ENCODE measurements around the gene PITX3.

PITX3 gene

DNA sequence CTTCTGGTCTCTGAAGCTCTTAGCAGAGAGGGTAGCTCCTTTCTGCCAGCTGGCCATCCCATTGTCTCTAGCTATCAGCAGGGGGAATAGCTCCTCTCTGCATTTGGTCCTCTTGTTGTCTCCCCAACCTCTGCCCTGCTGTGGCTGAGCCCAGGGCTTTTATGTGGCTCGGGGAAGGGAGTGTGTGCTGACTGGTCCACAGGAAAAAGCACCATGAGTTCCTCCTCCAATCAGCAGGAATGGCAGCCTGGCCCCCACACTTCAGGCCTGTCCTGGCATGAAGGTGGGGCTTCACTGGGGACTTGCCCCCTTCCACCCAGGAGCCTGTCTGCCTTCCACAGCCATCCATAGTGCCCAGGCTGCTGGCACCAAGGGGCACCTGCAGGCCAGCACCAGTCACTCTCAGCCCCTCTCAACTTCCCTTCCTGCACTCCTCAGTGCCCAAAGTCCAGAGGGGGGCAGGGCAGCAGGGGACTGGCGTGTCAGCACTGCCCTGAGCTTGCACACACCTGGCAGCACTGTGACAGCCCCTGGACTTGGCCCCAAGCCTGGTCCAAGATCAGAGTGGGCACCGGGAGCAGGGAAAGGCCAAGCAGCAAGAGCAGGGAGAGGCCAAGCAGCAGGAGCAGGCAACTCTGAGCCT, 52.9 kb downstream of the PITX3 start:
- in situ Hi-C loops (cut with MboI; ENCODE audit: low sequenced_read_pairs), result no loop called here

DNA sequence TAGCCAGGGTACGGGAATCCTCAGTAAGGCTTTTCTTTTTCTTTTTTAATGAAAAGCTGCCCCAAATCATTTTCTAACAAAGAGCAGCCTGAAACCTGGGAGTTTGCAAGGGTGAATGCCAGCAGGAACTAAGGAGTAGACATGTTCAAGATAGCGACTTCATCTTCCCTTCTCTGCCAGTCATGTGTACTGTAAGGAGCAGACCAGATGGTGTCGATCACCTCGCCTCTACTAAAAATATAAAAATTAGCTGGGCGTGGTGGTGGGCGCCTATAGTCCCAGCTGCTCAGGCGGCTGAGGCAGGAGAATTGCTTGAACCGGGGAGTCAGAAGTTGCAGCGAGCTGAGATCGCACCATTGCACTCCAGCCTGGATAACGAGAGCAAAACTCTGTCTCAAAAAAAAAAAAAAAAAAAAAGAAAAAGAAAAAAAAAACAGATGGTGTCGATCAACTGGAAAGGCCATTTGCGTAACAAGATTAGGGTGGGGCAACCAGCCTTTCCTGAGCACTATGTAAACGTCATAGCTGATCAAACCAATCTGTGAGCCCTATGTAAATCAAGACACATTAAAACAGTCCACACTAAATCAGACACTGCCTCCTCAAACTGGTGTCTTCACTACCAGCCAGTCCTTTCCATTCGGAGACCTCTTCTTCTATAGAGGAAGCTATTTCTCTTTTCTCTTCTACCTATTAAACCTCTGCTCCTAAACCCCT, 55.3 kb downstream of the PITX3 start:
- in situ Hi-C loops (cut with MboI; ENCODE audit: low sequenced_read_pairs), result no loop called here

DNA sequence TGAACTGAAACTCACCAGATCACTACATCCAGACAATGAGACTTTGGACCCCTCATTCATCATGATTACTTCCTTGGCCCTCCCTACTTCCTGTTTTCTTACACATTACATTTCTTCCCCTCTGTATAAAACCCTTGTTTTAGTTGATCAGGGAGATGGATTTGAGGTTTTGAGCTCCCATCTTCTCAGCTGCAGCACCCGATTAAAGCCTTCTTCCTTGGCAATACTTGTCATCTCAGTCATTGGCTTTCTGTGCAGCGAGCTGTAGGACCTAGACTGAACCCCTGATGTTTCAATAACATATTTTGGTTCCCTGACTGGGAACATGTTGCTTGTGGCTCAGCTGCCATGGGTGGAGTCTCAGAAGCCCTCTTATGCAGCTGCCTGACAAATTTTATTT, 56.0 kb downstream of the PITX3 start:
- in situ Hi-C loops (cut with MboI; ENCODE audit: low sequenced_read_pairs), result no loop called here

DNA sequence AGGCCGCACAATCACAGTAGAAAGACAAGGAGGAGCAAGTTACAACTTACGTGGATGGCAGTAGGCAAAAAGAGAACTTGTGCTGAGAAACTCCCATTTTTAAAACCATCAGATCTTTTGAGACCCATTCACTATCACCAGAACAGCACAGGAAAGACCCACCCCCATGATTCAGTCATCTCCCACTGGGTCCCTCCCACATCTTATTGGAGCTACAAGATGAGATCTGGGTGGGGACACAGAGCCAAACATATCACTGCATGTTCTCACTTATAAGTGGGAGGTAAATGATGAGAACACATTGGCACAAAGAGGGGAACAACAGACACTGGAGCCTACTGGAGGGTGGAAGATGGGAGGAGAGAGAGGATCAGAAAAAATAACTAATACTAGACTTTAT, 56.7 kb downstream of the PITX3 start:
- in situ Hi-C loops (cut with MboI; ENCODE audit: low sequenced_read_pairs), result no loop called here
